Measurements from ENCODE around the gene PRMT7.

PRMT7 gene

GRCh38 chr16:68364561-68364998 is 53.8 kb downstream of the PRMT7 start:
- no peak for DNase-seq

GRCh38 chr16:68365167-68365817 is 54.5 kb downstream of the PRMT7 start:
- DNase-seq: no peak

GRCh38 chr16:68366062-68366461 is 55.2 kb downstream of the PRMT7 start:
- DNase-seq: no peak

- peak; percentile 37 to 40 for DNase-seq
Observed at GRCh38 chr16:68367030-68367429, 56.2 kb downstream of the PRMT7 start.

- no peak for DNase-seq
Observed at GRCh38 chr16:68367440-68367839, 56.6 kb downstream of the PRMT7 start.

- no peak for DNase-seq
Observed at GRCh38 chr16:68367891-68368290, 57.1 kb downstream of the PRMT7 start.

- DNase-seq: peak; percentile 8 to 24
Observed at GRCh38 chr16:68368301-68368888, 57.6 kb downstream of the PRMT7 start.

GRCh38 chr16:68369168-68369567 is 58.3 kb downstream of the PRMT7 start:
- no peak for DNase-seq

GRCh38 chr16:68369697-68370580 is 59.1 kb downstream of the PRMT7 start:
- DNase-seq: peak; percentile 19 to 29

- peak; percentile 43 to 44 for DNase-seq
Observed at GRCh38 chr16:68370581-68371275, 59.9 kb downstream of the PRMT7 start.

- DNase-seq: no peak
Observed at GRCh38 chr16:68371276-68371651, 60.4 kb downstream of the PRMT7 start.

- DNase-seq: no peak
Observed at GRCh38 chr16:68371706-68372380, 61.0 kb downstream of the PRMT7 start.

GRCh38 chr16:68372381-68372720 is 61.5 kb downstream of the PRMT7 start:
- DNase-seq: no peak

GRCh38 chr16:68372806-68373205 is 62.0 kb downstream of the PRMT7 start:
- DNase-seq: no peak

GRCh38 chr16:68373528-68374245 is 62.9 kb downstream of the PRMT7 start:
- DNase-seq: no peak

GRCh38 chr16:68374246-68374805 is 63.5 kb downstream of the PRMT7 start:
- no peak for DNase-seq

- no peak for DNase-seq
Observed at GRCh38 chr16:68374961-68375660, 64.3 kb downstream of the PRMT7 start.

- no peak for DNase-seq
Observed at GRCh38 chr16:68375801-68376536, 65.2 kb downstream of the PRMT7 start.

GRCh38 chr16:68376590-68376989 is 65.8 kb downstream of the PRMT7 start:
- no peak for DNase-seq

- no peak for DNase-seq
Observed at GRCh38 chr16:68377221-68377620, 66.4 kb downstream of the PRMT7 start.
